ENCODE measurements around the gene FRMPD2. TPM values are rescaled to one million over a fixed set of nuclear protein-coding genes. Genes with fewer than 3 reads are reported as not detected.

Gene FRMPD2
- total RNA-seq, 1 experiment from 2014 or later = not detected

- CTCF ChIA-PET = no interaction called here
- H3K4me1 Mint-ChIP-seq (ENCODE audit: low read depth, unreplicated experiment) = peaks cover 10% of the 10 kb centered on the region
- Histone ChIP-seq H3K9me3 (no peaks in the 10 kb centered on the region), H3K36me3 (ENCODE audit: control insufficient read depth, insufficient read depth, low read length) (no peaks in the 10 kb centered on the region), H3K27me3 (replicated peaks; ENCODE audit: control insufficient read depth, insufficient read depth, low read length) (peaks cover 2% of the 10 kb centered on the region; the same call in 1 of the 2 replicates), H3K4me1 (no peaks in the 10 kb centered on the region), H3K4me3 (ENCODE audit: low read depth, low read length) (no peak overlapping the region)
- TF ChIP-seq, protein P1, sequence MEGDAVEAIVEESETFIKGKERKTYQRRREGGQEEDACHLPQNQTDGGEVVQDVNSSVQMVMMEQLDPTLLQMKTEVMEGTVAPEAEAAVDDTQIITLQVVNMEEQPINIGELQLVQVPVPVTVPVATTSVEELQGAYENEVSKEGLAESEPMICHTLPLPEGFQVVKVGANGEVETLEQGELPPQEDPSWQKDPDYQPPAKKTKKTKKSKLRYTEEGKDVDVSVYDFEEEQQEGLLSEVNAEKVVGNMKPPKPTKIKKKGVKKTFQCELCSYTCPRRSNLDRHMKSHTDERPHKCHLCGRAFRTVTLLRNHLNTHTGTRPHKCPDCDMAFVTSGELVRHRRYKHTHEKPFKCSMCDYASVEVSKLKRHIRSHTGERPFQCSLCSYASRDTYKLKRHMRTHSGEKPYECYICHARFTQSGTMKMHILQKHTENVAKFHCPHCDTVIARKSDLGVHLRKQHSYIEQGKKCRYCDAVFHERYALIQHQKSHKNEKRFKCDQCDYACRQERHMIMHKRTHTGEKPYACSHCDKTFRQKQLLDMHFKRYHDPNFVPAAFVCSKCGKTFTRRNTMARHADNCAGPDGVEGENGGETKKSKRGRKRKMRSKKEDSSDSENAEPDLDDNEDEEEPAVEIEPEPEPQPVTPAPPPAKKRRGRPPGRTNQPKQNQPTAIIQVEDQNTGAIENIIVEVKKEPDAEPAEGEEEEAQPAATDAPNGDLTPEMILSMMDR (IDR thresholded peaks at IDR 0.05; ENCODE audit: insufficient read depth in 1 of 2, low read depth in 1 of 2, low read length in 1 of 2, severe bottlenecking in 1 of 2, unreplicated experiment in 1 of 2) = no peak
- BruUV-seq (replicated peaks) = no TSS peak
- POLR2A ChIA-PET = no interaction called here
- intact Hi-C loops (cut with micrococcal nuclease; ENCODE audit: unreplicated experiment) = no loop called here
- no peak overlapping the region for H3K27ac Mint-ChIP-seq (ENCODE audit: unreplicated experiment)
- H3K9me3 Mint-ChIP-seq (ENCODE audit: unreplicated experiment) = no peaks in the 10 kb centered on the region
- H3K4me3 Mint-ChIP-seq (ENCODE audit: unreplicated experiment) = no peak overlapping the region
- peaks cover 16% of the 10 kb centered on the region for H3K27me3 Mint-ChIP-seq (ENCODE audit: insufficient read depth, unreplicated experiment)
- peaks cover 5% of the 10 kb centered on the region for H3K36me3 Mint-ChIP-seq (ENCODE audit: insufficient read depth, unreplicated experiment)
- no peak for DNase-seq
These were observed 65.3 kb downstream of the FRMPD2 start for GRCh38 chr10:48209241-48209640.

- H3K4me1 Mint-ChIP-seq (ENCODE audit: low read depth, unreplicated experiment) = peaks cover 10% of the 10 kb centered on the region
- no peak overlapping the region for H3K27ac Mint-ChIP-seq (ENCODE audit: unreplicated experiment)
- H3K36me3 ChIP-seq (ENCODE audit: control insufficient read depth, insufficient read depth, low read length) = no peaks in the 10 kb centered on the region
- H3K4me1 ChIP-seq = no peaks in the 10 kb centered on the region
- POLR2A ChIA-PET = no interaction called here
- H3K27me3 ChIP-seq (replicated peaks; ENCODE audit: control insufficient read depth, insufficient read depth, low read length) = peaks cover 2% of the 10 kb centered on the region; the same call in 1 of the 2 replicates
- H3K4me3 ChIP-seq (ENCODE audit: low read depth, low read length) = no peak overlapping the region
- DNase-seq = no peak
- H3K9me3 ChIP-seq = no peaks in the 10 kb centered on the region
- CTCF ChIA-PET = no interaction called here
- no peak overlapping the region for H3K4me3 Mint-ChIP-seq (ENCODE audit: unreplicated experiment)
- TF ChIP-seq, protein P1 (IDR thresholded peaks at IDR 0.05; ENCODE audit: insufficient read depth in 1 of 2, low read depth in 1 of 2, low read length in 1 of 2, severe bottlenecking in 1 of 2, unreplicated experiment in 1 of 2) = no peak
- peaks cover 5% of the 10 kb centered on the region for H3K36me3 Mint-ChIP-seq (ENCODE audit: insufficient read depth, unreplicated experiment)
- no peaks in the 10 kb centered on the region for H3K9me3 Mint-ChIP-seq (ENCODE audit: unreplicated experiment)
- intact Hi-C loops (cut with micrococcal nuclease; ENCODE audit: unreplicated experiment) = no loop called here
- BruUV-seq (replicated peaks) = no TSS peak
- peaks cover 12% of the 10 kb centered on the region for H3K27me3 Mint-ChIP-seq (ENCODE audit: insufficient read depth, unreplicated experiment)
These were observed 66.6 kb downstream of the FRMPD2 start for GRCh38 chr10:48207853-48208252.

- no TSS peak for BruUV-seq (replicated peaks)
- H3K4me1 ChIP-seq = no peaks in the 10 kb centered on the region
These were observed 67.8 kb downstream of the FRMPD2 start for GRCh38 chr10:48206482-48207250.

More at GRCh38 chr10:48206482-48207250, 67.8 kb downstream of the FRMPD2 start:
- POLR2A ChIA-PET = no interaction called here
- Histone ChIP-seq H3K27me3 (replicated peaks; ENCODE audit: control insufficient read depth, insufficient read depth, low read length) (peaks cover 2% of the 10 kb centered on the region; the same call in 1 of the 2 replicates), H3K9me3 (no peaks in the 10 kb centered on the region), H3K36me3 (ENCODE audit: control insufficient read depth, insufficient read depth, low read length) (no peaks in the 10 kb centered on the region), H3K4me3 (ENCODE audit: low read depth, low read length) (no peak overlapping the region)
- CTCF ChIA-PET = no interaction called here
- H3K27ac Mint-ChIP-seq (ENCODE audit: unreplicated experiment) = no peak overlapping the region
- H3K27me3 Mint-ChIP-seq (ENCODE audit: insufficient read depth, unreplicated experiment) = peaks cover 7% of the 10 kb centered on the region
- H3K4me1 Mint-ChIP-seq (ENCODE audit: low read depth, unreplicated experiment) = peaks cover 10% of the 10 kb centered on the region
- DNase-seq = no peak
- TF ChIP-seq, protein P1 (IDR thresholded peaks at IDR 0.05; ENCODE audit: insufficient read depth in 1 of 2, low read depth in 1 of 2, low read length in 1 of 2, severe bottlenecking in 1 of 2, unreplicated experiment in 1 of 2) = no peak
- intact Hi-C loops (cut with micrococcal nuclease; ENCODE audit: unreplicated experiment) = no loop called here
- H3K9me3 Mint-ChIP-seq (ENCODE audit: unreplicated experiment) = no peaks in the 10 kb centered on the region
- H3K4me3 Mint-ChIP-seq (ENCODE audit: unreplicated experiment) = no peak overlapping the region
- peaks cover 5% of the 10 kb centered on the region for H3K36me3 Mint-ChIP-seq (ENCODE audit: insufficient read depth, unreplicated experiment)

Data from Caco-2 (cell line).